Measurements from ENCODE around the gene TAS1R1. TPM values are rescaled to one million over a fixed set of nuclear protein-coding genes. Genes with fewer than 3 reads are reported as not detected.

Gene TAS1R1
- total and polyA plus RNA-seq, 9 of the 15 experiments (the other 6 are each of a cell fraction or from before 2014, with no cell fraction given): 0.06 TPM; not detected in 8

GRCh38 chr1:6624710-6625583 is 69.8 kb downstream of the TAS1R1 start, which contains the start of gene THAP3 (continued):
- no peak for TF ChIP-seq ZMIZ1 (IDR thresholded peaks at IDR 0.05; ENCODE audit: low read depth in 2 of 2, low read length in 2 of 2)
- no peak for TF ChIP-seq RBM15 (IDR thresholded peaks at IDR 0.05; ENCODE audit: insufficient read depth, low read length)
- peak; percentile 60 for TF ChIP-seq SAP30 (IDR thresholded peaks at IDR 0.05; ENCODE audit: borderline replicate concordance, insufficient read depth, low read depth, low read length, poor library complexity, severe bottlenecking)
- TF ChIP-seq ZFP91 (CRISPR knock-in tag; IDR thresholded peaks at IDR 0.05): peak; percentile 60; the same call in 1 of the 2 replicates
- TF ChIP-seq SREBF2 (CRISPR knock-in tag; IDR thresholded peaks at IDR 0.05): no peak
- TF ChIP-seq PRDM10 (IDR thresholded peaks at IDR 0.05; ENCODE audit: partially characterized antibody): peak; percentile 91
- peak; percentile 93 to 100 (median 98) for TF ChIP-seq YY1 (IDR thresholded peaks at IDR 0.05; ENCODE audit: borderline replicate concordance in 1 of 3, control insufficient read depth in 1 of 3, extremely low read depth in 1 of 3, insufficient read depth in 3 of 3, insufficient read length in 1 of 3, insufficient replicate concordance in 2 of 3, low read depth in 1 of 3, low read length in 2 of 3)
- 0 out of 4 replicates have a peak, but pooled peaks of 1 of the 2 experiments have one; percentile 35 for TF ChIP-seq ZNF639 (CRISPR knock-in tag; conservative IDR thresholded peaks at IDR 0.05 in 1 of 2, IDR thresholded peaks at IDR 0.05 in 1 of 2)
- peak; percentile 90 for TF ChIP-seq MTA3 (IDR thresholded peaks at IDR 0.05; ENCODE audit: borderline replicate concordance)
